Peyer's patch (tissue), 4 donors: Measurements from ENCODE around the gene TUBB4A.

Experiments used
- CTCF ChIP-seq, 6 experiments: fragments of 450-650 bp in 4 of 6; fragments of 200-600 bp in 2 of 6; sonication (generic) in 1 of 6; IDR thresholded peaks; one replicate each; pipeline ENCODE4 v1.5.1; 2017 to 2019; ENCODE audit warnings: antibody characterized with exemption in 6 of 6, mild to moderate bottlenecking in 3 of 6, moderate library complexity in 1 of 6
- POLR2A ChIP-seq, 2 donors: fragments of 450-650 bp; IDR thresholded peaks; one replicate each; pipeline ENCODE4 v1.5.1; 2017; ENCODE audit warnings: antibody characterized with exemption in 2 of 2, mild to moderate bottlenecking in 2 of 2, moderate library complexity in 2 of 2

- TF ChIP-seq CTCF (IDR thresholded peaks at IDR 0.05), result no peak
- no peak for TF ChIP-seq POLR2A (IDR thresholded peaks at IDR 0.05)
These were observed 17.3 kb downstream of the TUBB4A start for GRCh38 chr19:6484831-6485230.
